Fibroblast of the aortic adventitia (primary cell): ENCODE data around the gene PRKCH. TPM values are rescaled to one million over a fixed set of nuclear protein-coding genes. Genes with fewer than 3 reads are reported as not detected.

Experiments
- DNase-seq: peaks from one replicate; pipeline ENCODE4 v3.0.0-alpha.2; 2010; ENCODE audit warnings: low read depth
- H3K4me3 ChIP-seq: 2 replicates; pipeline ENCODE4 v1.5.1; 2011; ENCODE audit warnings: low read depth, mild to moderate bottlenecking, control low read depth, low read length, moderate library complexity
- total RNA-seq: library from RNA; depleted of rRNA; stranded (reverse); fragments of >200 nt; gene quantifications from 2 replicates; pipeline ENCODE4 v1.2.3, GENCODE V29; 2012; ENCODE audit warnings: low replicate concordance
- TF ChIP-seq, protein P1 (sequence below): IDR thresholded peaks from 2 replicates; pipeline ENCODE4 v1.5.1; 2011; ENCODE audit warnings: mild to moderate bottlenecking, low read length, control low read depth, inconsistent platforms; ENCODE audit not compliant: insufficient read depth

PRKCH gene
- total RNA-seq, 1 donor: 4.2 TPM

DNA sequence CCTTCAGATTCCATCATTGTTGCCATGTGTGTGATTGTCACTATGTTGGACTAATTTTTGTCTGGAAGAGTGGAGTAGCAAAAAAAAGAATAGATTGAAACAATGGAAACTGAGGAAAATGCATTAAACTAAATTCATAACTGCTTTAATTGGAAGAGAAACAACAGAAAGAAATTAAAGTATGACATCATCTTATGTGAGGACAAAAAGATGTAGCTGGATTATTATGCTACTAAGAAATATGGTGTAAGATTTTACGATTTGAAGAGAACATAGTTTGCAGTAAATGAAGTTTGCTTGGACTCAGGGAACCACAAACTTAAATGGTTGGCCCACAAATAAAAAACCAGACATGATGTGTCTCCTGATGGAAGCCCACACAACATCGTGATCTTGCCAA, 76.8 kb downstream of the PRKCH start:
- TF ChIP-seq, protein P1, sequence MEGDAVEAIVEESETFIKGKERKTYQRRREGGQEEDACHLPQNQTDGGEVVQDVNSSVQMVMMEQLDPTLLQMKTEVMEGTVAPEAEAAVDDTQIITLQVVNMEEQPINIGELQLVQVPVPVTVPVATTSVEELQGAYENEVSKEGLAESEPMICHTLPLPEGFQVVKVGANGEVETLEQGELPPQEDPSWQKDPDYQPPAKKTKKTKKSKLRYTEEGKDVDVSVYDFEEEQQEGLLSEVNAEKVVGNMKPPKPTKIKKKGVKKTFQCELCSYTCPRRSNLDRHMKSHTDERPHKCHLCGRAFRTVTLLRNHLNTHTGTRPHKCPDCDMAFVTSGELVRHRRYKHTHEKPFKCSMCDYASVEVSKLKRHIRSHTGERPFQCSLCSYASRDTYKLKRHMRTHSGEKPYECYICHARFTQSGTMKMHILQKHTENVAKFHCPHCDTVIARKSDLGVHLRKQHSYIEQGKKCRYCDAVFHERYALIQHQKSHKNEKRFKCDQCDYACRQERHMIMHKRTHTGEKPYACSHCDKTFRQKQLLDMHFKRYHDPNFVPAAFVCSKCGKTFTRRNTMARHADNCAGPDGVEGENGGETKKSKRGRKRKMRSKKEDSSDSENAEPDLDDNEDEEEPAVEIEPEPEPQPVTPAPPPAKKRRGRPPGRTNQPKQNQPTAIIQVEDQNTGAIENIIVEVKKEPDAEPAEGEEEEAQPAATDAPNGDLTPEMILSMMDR: no peak
- H3K4me3 ChIP-seq: no peak overlapping the region
- no peak for DNase-seq

DNA sequence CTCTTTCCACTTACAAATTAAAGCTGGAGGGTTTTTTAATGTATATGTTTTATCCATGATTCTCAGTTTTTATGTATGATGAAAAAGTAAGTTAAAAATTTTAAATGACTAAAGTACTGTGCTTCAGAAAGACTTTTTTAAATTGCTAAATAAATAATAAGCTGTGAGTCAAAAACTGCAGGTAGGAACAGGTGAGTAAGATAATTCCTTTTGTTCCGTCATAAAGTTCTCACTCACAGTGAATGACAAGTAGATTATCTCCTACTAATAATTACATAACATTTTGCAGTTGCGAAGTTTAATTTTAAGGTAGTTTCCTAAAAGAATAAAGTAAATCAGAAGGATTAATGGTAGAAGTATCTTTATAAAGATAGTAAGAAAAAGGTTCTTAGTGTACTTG, 78.0 kb downstream of the PRKCH start:
- DNase-seq: no peak
- TF ChIP-seq, protein P1: no peak
- no peak overlapping the region for H3K4me3 ChIP-seq

DNA sequence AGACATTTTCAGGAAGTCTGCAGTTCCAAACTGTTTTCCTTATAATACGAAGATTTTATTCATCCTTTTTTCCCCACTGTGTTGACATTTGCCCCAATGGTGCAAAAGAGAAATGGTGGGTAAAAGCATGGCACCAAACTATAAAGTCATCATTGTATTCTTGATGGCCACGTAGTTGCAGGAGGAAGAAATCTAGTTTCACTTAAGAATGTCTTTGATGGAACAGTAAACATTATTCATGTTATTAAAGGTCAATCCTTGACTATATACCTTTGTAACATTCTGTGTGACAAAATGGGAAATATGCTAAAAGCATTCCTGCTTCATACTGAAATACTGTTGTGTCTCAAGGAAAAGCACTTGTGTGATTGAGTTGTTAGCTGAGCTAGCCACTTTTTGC, 80.1 kb downstream of the PRKCH start:
- TF ChIP-seq, protein P1: no peak
- no peak for DNase-seq
- no peak overlapping the region for H3K4me3 ChIP-seq

DNA sequence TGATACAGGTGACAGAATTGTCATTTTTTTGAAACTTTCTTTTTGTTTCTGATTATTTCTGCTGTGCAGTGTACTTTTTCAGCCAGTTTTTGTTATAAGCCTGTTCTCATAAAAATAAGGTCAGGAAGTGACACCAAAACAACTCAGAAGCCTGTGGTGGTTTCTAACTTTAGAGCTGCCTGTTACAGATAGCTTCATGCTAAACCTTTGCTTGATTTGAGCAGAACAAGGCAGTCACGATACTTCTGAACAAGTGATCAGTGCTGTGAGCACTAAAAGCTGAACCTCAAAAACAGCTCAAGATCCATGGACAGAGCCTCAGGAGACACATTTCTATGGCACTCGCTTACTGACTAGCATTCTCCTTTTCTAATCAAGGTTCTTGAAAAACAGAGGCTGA, 82.0 kb downstream of the PRKCH start:
- TF ChIP-seq, protein P1: no peak
- no peak for DNase-seq
- H3K4me3 ChIP-seq: no peak overlapping the region

DNA sequence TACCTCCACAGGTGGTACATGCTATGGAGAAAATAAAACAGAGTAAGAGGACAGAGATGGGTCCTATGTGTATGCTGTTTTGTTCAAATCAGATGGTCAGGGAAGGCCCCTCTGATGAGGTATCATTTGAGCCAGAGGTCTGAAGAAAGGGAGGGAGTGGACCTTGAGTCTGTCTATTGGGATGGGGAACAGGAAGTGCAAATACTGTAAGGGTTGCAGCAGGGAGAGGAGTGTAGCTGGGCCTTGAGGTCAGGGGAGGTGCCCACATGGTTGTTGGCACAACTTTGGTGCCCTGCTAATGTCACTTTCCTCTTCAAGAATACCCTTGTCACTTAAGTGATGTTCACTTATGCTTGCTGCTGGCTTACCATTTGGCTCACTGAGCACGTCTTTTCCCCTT, 83.3 kb downstream of the PRKCH start:
- TF ChIP-seq, protein P1: no peak
- DNase-seq: no peak
- H3K4me3 ChIP-seq: no peak overlapping the region

DNA sequence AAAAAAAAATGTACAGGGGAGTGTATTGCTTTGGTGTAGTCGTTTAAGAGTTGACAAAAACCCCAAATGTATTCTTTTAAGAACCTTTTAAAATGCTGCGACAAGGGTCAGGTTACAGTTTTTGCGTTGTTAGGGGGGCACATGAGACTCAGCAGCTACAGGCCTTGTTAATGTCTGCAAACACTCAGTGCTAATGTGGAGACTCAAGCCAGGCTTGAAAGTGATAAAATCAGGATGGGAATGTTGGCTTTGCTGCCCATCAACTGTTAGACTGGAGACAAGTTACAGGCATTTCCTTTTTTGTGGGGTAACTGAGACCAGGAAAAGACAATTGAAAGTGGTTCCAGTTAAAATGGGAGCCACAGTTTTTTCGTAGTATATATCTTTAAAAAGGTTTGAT, 84.8 kb downstream of the PRKCH start:
- no peak overlapping the region for H3K4me3 ChIP-seq
- TF ChIP-seq, protein P1: no peak

DNA sequence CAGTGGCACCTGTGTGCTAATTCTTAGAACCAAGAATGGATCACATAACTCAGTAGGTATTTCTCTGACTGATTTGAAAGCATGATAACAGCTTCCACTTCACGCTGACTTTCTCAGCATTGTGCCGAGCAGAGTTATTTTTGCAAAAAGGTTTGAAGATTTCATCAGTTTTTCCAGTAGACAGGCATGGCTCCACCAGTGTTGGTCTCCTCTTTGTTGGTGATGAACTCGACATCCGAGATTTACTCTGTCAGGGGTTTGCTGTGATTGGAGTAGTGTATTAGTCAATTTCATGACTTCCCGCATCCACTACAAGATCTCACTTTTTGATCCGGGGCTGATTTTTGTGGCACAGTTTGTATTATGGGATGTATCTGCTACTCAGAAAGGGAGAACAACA, 85.3 kb downstream of the PRKCH start:
- no peak overlapping the region for H3K4me3 ChIP-seq
- TF ChIP-seq, protein P1: no peak
- DNase-seq: no peak

More for the DNA sequence above, 84.8 kb downstream of the PRKCH start:
- no peak for DNase-seq
